KMS-11 (cell line): ENCODE data around the gene POLL.

ENCODE experiments used
- H2AFZ ChIP-seq: fragments of 200-600 bp; sonication (generic); 2 replicates; pipeline ENCODE4 v1.6.1; 2016; ENCODE audit warnings: antibody characterized with exemption, mixed run types, low read depth
- H3K27ac ChIP-seq: fragments of 200-600 bp; sonication (generic); 2 replicates; pipeline ENCODE4 v1.6.1; 2016; ENCODE audit warnings: mild to moderate bottlenecking, mixed run types
- H3K27me3 ChIP-seq: fragments of 200-600 bp; sonication (generic); 2 replicates; pipeline ENCODE4 v1.6.1; 2017; ENCODE audit warnings: mild to moderate bottlenecking, low read depth, mixed run types, moderate library complexity; ENCODE audit not compliant: insufficient read depth
- H3K36me3 ChIP-seq: fragments of 200-600 bp; sonication (generic); 2 replicates; pipeline ENCODE4 v1.6.1; 2017; ENCODE audit warnings: mild to moderate bottlenecking, mixed run types; ENCODE audit not compliant: insufficient read depth
- H3K4me1 ChIP-seq: fragments of 200-600 bp; sonication (generic); 2 replicates; pipeline ENCODE4 v1.6.1; 2016; ENCODE audit warnings: mild to moderate bottlenecking, low read depth, mixed run types; ENCODE audit not compliant: poor library complexity, severe bottlenecking
- H3K4me2 ChIP-seq: fragments of 200-600 bp; sonication (generic); 2 replicates; pipeline ENCODE4 v1.7.0; 2016; ENCODE audit warnings: mild to moderate bottlenecking, mixed run types
- H3K4me3 ChIP-seq: fragments of 200-600 bp; sonication (generic); IDR thresholded peaks from 2 replicates; pipeline ENCODE4 v1.6.1; 2017; ENCODE audit warnings: low read depth, low read length, mixed read lengths; ENCODE audit not compliant: insufficient read depth
- H3K79me2 ChIP-seq: fragments of 200-600 bp; sonication (generic); 2 replicates; pipeline ENCODE4 v1.6.1; 2016; ENCODE audit warnings: low read depth, mixed run types; ENCODE audit not compliant: insufficient read depth
- H3K9ac ChIP-seq: fragments of 200-600 bp; sonication (generic); 2 replicates; pipeline ENCODE4 v1.6.1; 2016; ENCODE audit warnings: mild to moderate bottlenecking, mixed run types
- H4K20me1 ChIP-seq: fragments of 200-600 bp; sonication (generic); 2 replicates; pipeline ENCODE4 v1.6.1; 2016; ENCODE audit warnings: mild to moderate bottlenecking, mixed run types; ENCODE audit not compliant: insufficient read depth
- TF ChIP-seq, protein P1 (sequence below): fragments of 200-600 bp; sonication (generic); conservative IDR thresholded peaks from 2 replicates; pipeline ENCODE4 v1.6.1; 2017; ENCODE audit warnings: low read depth, mild to moderate bottlenecking, antibody characterized with exemption, low read length, moderate library complexity, mixed read lengths

Gene POLL

DNA sequence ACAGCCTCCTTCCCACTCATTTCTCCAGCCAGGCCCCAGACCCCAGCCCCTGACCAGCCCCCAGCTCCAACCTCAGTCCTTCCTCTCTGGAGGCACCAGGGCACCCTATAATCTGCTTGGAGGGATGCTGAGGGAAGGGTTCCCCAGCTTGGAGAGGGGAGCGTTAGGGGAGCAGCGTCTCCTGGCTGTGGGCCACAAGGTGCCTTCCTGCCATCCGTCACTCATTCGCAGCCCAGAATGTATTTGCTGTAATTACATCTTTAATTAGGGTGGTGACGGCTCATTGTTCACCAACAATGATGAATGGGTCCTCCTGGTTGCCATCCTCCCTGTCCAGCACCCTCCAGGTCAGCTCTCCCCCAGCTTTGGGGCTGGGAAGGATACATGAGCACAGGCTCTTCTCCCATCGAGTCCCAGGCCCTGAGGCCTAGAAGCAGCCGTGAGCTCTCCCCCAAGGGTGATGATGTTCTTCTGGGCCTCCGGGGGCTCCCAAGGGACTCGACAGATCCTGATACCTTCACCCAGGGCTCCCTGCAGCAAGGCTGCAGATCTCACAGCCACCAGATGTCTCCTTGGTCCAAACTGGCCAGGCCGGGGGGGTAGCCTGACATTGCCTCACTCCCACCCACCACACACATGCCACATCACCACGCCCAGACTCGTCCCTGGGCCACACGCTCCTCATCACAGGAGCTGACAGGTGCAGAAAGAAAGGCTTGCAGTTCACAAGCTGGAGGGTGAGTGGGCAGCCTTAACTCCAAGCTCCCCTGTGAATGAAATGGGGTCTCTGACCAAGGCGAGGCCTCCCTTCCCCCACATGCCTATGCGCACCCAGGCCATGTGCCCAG is 26.8 kb downstream of the POLL start:
- no peaks in the 10 kb centered on the region for H3K36me3 ChIP-seq
- no peaks in the 10 kb centered on the region for H3K79me2 ChIP-seq
- no peak overlapping the region for H3K27ac ChIP-seq
- no peak overlapping the region for H2AFZ ChIP-seq
- H3K4me2 ChIP-seq: no peak overlapping the region
- H3K9ac ChIP-seq: no peak overlapping the region
- TF ChIP-seq, protein P1, sequence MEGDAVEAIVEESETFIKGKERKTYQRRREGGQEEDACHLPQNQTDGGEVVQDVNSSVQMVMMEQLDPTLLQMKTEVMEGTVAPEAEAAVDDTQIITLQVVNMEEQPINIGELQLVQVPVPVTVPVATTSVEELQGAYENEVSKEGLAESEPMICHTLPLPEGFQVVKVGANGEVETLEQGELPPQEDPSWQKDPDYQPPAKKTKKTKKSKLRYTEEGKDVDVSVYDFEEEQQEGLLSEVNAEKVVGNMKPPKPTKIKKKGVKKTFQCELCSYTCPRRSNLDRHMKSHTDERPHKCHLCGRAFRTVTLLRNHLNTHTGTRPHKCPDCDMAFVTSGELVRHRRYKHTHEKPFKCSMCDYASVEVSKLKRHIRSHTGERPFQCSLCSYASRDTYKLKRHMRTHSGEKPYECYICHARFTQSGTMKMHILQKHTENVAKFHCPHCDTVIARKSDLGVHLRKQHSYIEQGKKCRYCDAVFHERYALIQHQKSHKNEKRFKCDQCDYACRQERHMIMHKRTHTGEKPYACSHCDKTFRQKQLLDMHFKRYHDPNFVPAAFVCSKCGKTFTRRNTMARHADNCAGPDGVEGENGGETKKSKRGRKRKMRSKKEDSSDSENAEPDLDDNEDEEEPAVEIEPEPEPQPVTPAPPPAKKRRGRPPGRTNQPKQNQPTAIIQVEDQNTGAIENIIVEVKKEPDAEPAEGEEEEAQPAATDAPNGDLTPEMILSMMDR: no peak
- H3K27me3 ChIP-seq: no peaks in the 10 kb centered on the region
- H4K20me1 ChIP-seq: no peaks in the 10 kb centered on the region
- no peaks in the 10 kb centered on the region for H3K4me1 ChIP-seq
- no peak overlapping the region for H3K4me3 ChIP-seq

DNA sequence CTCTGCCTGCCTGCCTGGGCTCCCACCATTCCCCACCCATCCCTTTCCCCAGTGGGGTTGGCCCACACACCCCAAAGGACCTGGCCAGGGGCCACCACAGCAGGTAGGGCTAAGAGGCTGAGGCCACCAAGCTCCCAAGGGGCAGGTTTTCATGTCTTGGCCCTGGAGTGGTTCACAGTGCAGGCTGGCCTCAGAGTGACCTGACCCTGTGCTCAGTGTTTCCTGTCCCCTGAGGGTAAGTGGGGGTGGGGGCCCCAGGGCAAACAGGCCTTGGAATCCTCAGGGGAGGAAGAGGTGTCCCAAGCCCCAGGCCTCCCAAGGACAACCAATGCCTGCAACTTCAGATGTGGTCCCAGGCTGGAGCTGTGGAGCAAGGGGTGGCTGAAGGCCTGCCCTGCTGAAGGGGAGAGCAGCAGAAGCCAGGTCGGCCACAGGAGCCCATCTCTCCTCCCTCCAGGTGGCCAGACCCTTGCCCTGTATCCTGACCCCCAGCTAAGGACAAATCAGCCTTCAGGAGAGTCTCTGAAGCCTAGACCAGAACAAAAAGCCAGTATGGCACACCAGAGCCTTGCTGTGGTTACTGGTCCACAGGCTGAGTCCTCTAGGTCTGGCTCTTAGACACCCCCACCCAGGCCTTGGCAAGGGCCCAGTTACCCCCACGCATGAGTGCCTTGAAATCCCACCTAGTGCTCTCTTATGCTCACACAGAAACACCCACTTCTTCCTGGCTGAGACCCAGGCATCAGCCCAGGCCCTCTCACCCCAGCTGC is 27.6 kb downstream of the POLL start:
- H3K9ac ChIP-seq: no peak overlapping the region
- no peak overlapping the region for H3K4me3 ChIP-seq
- no peak overlapping the region for H2AFZ ChIP-seq
- H4K20me1 ChIP-seq: no peaks in the 10 kb centered on the region
- no peaks in the 10 kb centered on the region for H3K4me1 ChIP-seq
- H3K36me3 ChIP-seq: no peaks in the 10 kb centered on the region
- TF ChIP-seq, protein P1: no peak
- no peaks in the 10 kb centered on the region for H3K79me2 ChIP-seq
- no peaks in the 10 kb centered on the region for H3K27me3 ChIP-seq
- no peak overlapping the region for H3K4me2 ChIP-seq
- H3K27ac ChIP-seq: no peak overlapping the region

GRCh38 chr10:101559596-101560297 is 28.3 kb downstream of the POLL start:
- no peaks in the 10 kb centered on the region for H3K79me2 ChIP-seq
- no peaks in the 10 kb centered on the region for H3K36me3 ChIP-seq
- no peak overlapping the region for H3K27ac ChIP-seq
- H3K27me3 ChIP-seq: no peaks in the 10 kb centered on the region
- H2AFZ ChIP-seq: no peak overlapping the region
- H3K4me3 ChIP-seq: no peak overlapping the region
- no peak overlapping the region for H3K9ac ChIP-seq
- no peak overlapping the region for H3K4me2 ChIP-seq
- H4K20me1 ChIP-seq: no peaks in the 10 kb centered on the region
- TF ChIP-seq, protein P1: no peak
- no peaks in the 10 kb centered on the region for H3K4me1 ChIP-seq

GRCh38 chr10:101558671-101559595 is 29.1 kb downstream of the POLL start:
- Histone ChIP-seq H3K4me3 (no peak overlapping the region), H3K4me1 (no peaks in the 10 kb centered on the region), H2AFZ (no peak overlapping the region), H3K79me2 (no peaks in the 10 kb centered on the region), H3K4me2 (no peak overlapping the region), H3K27me3 (no peaks in the 10 kb centered on the region), H4K20me1 (no peaks in the 10 kb centered on the region), H3K9ac (no peak overlapping the region), H3K36me3 (no peaks in the 10 kb centered on the region), H3K27ac (no peak overlapping the region)
- TF ChIP-seq, protein P1: no peak
